ENCODE results near the gene HSF5.
A peak's percentile ranks its signal among the peaks of the same experiment; 100 is the strongest.
"Not testable (repeated sequence)": the region's sequence is repeated elsewhere in the genome, so short reads cannot be mapped to it uniquely, and the experiment has no call there.

The HSF5 gene

GRCh38 chr17:58515286-58515685 lies 27.1 kb upstream of the HSF5 start:
- no peak for DNase-seq

DNA sequence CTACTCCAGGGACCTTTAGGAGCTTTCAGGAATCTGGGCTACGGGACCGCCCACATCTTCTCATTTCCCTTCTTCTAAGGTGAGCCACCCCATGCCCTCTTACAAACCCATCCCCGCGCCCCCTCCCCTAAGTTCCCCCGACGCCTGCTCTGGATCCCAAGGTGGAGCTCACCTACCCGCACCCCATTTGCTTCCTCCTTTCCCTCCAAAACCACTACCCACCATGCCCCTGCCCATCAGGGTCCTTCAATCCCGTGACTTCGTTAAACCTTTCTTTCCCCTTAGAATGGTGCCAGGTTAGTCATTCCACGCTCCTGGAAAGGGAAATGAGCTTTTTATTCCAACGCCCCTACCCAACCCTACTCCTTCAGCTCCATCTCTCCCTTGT lies 26.6 kb upstream of the HSF5 start:
- DNase-seq, result no peak

DNA sequence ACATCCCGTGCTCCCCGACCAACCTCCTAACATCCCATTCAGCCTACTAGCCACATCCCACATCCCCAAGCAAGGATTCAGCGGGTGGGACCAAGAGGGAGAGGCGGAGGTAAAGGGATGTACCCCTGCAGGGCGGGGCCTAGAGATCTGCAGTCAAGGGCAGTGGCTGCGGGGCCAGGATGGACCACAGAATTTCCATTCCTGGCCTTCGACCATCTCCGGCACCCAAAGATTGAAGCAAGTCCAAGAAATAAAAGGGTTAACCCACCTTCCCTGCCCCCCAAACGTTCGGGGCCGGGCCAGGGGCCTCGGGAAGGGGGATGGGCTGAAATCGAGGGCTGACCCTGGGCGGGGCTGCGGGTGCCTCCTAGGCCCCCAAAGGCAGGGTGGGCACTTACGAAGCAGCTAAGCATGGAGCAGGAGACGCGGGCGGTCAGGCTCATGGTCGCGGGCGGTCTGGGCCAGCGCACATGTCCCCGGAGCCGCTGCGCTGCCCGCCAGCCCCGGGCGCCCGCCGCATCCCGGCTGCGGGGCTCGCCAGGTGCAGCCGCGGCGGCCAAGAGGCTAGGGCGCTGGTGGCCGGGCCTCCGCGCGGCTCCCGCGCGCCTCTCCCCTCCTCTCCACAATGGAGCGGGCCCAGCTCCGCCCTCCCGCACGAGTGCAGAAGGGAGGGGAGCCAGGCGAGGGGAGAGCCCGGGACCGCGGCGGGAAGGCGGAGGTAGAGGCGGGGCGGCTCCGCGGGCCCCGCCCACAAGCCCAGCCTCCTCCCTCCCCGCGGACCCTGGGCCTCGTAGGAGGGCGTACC lies 26.0 kb upstream of the HSF5 start, which contains the start of gene MTMR4:
Gene MTMR4 (minus strand): TSS at position 674 of the 805 bp plus-strand sequence. CDS start 231 bp downstream, at position 443.
- peak; percentile 59 for DNase-seq

- DNase-seq, result no peak
Observed at GRCh38 chr17:58513267-58513964, 25.2 kb upstream of the HSF5 start.

- DNase-seq, result no peak
Observed at GRCh38 chr17:58510075-58510474, 21.9 kb upstream of the HSF5 start.

- DNase-seq, result no peak
Observed at GRCh38 chr17:58508341-58509067, 20.3 kb upstream of the HSF5 start.

GRCh38 chr17:58507123-58507634 lies 19.0 kb upstream of the HSF5 start:
- no peak for DNase-seq

DNA sequence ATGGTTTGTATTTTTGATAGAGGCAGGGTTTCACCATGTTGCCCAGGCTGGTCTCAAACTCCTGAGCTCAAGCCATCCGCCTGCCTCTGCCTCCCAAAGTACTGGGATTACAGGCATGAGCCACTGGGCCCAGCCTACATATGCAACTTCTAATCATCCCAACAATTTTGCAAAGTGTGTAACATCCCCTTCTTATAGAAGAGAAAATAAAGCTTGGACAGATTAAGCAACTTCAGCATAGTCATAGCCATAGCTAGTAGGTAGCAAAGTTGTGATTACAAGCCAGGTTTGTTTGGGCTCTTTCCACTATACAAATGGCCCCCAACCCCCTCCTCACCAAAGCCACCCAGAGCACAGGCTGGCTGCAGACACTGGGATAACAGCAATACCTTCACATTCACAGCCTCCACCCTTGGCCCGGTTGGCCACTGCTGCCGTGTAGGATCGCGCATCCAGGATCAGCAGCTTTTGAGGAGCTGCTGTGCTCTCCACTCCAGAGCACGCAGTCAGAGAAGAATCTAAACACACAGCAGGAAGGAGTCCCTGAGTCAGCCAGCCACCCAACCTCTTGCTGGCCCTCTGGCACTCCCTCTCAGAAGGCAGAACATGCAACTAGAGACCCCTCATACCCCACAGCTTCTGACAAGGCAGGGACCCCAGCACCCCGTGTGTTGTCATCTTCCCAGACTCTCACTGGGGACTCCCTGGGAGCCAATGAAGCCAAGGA lies 18.3 kb upstream of the HSF5 start:
- DNase-seq, result no peak

- DNase-seq, result no peak
Observed at GRCh38 chr17:58504826-58505351, 16.7 kb upstream of the HSF5 start.

- no peak for DNase-seq
Observed at GRCh38 chr17:58503866-58504265, 15.7 kb upstream of the HSF5 start.

DNA sequence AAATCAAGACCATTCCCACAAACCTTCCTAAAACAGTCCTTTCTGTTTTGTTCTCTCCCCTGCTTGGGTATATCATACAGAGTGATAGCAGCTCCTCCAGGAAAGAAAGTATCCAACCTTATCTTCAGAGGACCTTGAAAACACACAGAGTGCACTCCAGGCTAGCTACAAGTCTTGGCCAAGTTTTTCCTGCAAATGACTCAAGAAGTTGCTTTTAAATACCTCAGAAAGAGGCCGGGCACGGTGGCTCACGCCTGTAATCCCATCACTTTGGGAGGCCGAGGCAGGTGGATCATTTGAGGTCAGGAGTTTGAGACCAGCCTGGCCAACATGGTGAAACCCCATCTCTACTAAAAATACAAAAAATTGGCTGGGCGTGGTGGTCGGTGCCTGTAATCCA lies 14.9 kb upstream of the HSF5 start:
- DNase-seq, result not testable (repeated sequence)

- DNase-seq, result no peak
Observed at GRCh38 chr17:58501451-58501850, 13.2 kb upstream of the HSF5 start.

DNA sequence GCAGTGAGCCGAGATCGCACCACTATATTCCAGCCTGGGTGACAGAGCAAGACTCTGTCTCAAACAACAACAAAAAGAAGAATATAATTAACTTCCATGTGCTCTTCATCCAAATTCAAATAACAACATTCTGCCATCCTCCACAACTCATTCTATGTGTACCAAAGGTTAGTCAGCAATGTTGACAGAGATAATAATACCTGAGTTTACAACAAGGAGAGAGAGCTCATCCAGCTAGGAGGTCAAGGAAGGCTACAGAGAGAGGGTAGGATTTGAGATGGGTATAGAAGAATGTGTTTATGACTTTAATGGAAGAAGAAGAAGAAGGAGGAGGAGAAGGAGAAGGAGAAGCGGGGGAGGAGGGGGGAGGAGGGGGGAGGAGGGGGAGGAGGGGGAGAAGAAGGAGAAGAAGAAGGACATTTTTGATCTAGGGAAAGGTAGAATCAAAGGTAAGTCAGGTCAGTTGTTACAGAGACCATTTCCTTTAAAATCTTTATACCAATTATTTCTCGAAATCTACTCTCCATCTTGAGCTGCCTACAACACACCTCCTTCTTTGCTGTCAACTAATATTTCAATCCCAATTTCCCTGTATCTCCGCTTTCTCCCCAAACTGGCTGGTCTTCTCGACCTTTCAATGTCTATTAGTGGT lies 10.1 kb upstream of the HSF5 start:
- DNase-seq, result no peak

- DNase-seq, result no peak
Observed at GRCh38 chr17:58493506-58493905, 5.3 kb upstream of the HSF5 start.

DNA sequence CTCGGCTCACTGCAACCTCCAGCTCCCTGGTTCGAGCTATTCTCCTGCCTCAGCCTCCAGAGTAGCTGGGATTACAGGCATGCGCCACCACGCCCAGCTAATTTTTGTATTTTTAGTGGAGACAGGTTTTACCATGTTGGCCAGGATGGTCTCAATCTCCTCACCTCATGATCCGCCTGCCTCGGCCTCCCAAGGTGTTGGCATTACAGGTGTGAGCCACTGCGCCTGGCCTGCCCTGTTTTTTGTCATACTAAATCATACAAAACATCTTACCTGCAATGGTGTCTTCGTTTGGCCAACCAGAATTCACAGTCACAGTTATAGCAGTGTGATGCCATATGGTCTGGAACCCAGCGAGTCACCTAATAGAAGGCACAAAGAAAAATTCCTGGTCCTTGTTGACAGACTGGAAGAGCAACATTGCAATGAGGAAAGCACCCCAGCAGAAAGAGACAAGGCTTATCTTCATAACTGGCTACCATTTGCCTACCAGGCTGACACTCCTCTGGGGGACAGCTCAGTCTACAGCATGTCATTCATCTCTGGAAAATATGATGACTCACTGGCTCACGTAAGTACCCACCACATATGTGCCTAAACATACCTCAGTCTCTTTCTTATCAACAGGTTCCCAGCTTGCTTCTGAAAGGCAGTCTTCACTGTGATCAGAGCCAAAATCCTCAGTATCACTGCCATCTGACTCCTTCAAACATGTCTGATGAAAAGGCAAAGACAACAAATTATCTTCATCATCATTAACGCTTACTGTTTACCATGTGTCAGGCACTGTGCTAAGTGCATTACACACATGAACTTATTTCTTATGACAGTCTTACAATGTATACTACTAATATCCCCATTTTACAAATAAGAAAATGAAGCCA lies 4.3 kb upstream of the HSF5 start:
- DNase-seq, result no peak

GRCh38 chr17:58491510-58492045 lies 3.4 kb upstream of the HSF5 start:
- DNase-seq, result no peak

DNA sequence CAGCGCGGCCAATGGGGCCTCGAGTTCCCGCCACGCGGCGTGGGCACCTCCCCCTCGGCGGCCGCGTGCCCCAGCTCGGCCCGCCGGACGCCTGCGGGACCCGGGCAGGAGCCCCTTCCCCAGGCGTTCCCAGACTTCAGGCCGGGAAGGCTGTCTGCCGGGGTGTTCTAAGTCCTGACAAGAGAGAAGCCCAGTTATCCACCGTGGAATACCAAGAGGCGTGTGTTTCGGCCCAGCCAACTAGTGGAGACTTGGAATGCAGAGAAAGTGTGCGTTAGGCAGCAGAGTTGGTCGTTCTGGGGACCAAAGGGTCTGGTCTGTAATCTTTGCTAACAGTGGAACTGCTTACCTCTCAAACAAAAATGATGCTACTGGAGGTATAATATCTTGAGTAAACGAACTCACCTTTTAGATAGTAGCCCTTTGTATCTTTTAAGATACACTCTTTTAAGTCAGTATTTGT lies 251 bp upstream of the HSF5 start:
- no peak for DNase-seq

GRCh38 chr17:58484600-58484999 lies 3.6 kb downstream of the HSF5 start:
- no peak for DNase-seq

GRCh38 chr17:58481798-58482197 lies 6.4 kb downstream of the HSF5 start:
- not testable (repeated sequence) for DNase-seq

- DNase-seq, result no peak
Observed at GRCh38 chr17:58480090-58480489, 8.1 kb downstream of the HSF5 start.
